Adrenal gland (tissue), 5 donors: ENCODE measurements around the gene TTYH2.

Source experiments
- POLR2A ChIP-seq, 2 donors: fragments of 450-650 bp; IDR thresholded peaks; one replicate each; pipeline ENCODE4 v1.6.1; 2017; ENCODE audit warnings: antibody characterized with exemption in 2 of 2, mild to moderate bottlenecking in 2 of 2, moderate library complexity in 1 of 2
- TF ChIP-seq, protein P1 (sequence below), 6 experiments: fragments of 450-650 bp in 4 of 6; fragments of 200-600 bp in 2 of 6; sonication (generic) in 1 of 6; IDR thresholded peaks; 1 replicate in 5 of 6; 2 replicates in 1 of 6; pipeline versions ENCODE4 v1.5.1 to v1.8.0; 2016 to 2021; ENCODE audit warnings: antibody characterized with exemption in 6 of 6, mild to moderate bottlenecking in 2 of 6, moderate library complexity in 1 of 6
- donor health status: DM: no; HTN: no; CAD: no.

DNA sequence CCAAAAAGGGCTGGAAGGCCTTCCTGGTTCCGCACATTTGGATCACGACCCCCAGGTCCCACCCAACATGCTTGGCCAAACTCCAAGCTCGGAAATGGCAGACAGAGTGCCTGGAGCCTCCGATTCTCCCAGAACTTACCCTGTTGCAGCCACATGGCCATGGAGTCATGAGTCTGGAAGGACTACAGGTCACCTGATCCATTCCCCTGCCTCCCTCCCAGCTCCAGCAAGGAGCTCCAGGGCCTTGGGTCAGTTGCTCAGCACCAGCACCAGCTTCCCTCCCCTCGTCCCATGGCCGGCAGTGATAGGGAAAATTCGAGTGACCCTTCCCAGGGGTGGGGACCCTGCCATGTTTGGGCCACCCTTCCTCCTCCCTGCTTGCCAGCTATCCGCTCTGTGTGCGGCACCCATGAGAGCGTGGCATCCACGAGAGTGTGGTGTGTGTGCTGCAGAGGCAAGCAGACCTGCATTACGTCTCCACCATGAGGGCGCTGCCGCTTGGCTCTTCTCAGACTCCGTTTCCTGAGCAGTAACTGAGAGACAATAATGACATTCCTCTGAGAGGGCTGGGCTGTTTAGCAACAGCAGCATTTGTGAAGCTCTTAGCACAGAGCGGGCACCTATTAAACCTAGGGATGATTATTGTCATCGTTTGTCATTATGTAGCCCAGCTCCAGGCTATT, 31.2 kb upstream of the TTYH2 start:
- TF ChIP-seq, protein P1, sequence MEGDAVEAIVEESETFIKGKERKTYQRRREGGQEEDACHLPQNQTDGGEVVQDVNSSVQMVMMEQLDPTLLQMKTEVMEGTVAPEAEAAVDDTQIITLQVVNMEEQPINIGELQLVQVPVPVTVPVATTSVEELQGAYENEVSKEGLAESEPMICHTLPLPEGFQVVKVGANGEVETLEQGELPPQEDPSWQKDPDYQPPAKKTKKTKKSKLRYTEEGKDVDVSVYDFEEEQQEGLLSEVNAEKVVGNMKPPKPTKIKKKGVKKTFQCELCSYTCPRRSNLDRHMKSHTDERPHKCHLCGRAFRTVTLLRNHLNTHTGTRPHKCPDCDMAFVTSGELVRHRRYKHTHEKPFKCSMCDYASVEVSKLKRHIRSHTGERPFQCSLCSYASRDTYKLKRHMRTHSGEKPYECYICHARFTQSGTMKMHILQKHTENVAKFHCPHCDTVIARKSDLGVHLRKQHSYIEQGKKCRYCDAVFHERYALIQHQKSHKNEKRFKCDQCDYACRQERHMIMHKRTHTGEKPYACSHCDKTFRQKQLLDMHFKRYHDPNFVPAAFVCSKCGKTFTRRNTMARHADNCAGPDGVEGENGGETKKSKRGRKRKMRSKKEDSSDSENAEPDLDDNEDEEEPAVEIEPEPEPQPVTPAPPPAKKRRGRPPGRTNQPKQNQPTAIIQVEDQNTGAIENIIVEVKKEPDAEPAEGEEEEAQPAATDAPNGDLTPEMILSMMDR (IDR thresholded peaks at IDR 0.05): no peak
- TF ChIP-seq POLR2A (IDR thresholded peaks at IDR 0.05): no peak
